SK-N-SH treated with all-trans-retinoic acid at 6 μM for 48 hours (cell line): Measurements from ENCODE around the gene HOXA4.

Experiments
- ATAC-seq: fragments of 200-7000 bp; cut with Tn5 transposase; 3 replicates; pipeline ENCODE4 v1.9.1; 2020; ENCODE audit warnings: mild to moderate bottlenecking, moderate library complexity
- ARNTL ChIP-seq: fragments of 450-650 bp; formaldehyde crosslinking; IDR thresholded peaks from 2 replicates; pipeline ENCODE4 v1.5.0; 2020; ENCODE audit warnings: low read depth, mild to moderate bottlenecking, moderate library complexity, borderline replicate concordance
- BACH2 ChIP-seq: fragments of 250-450 bp; sonication (Bioruptor Pico); IDR thresholded peaks from 2 replicates; pipeline ENCODE4 v1.9.0; 2021; ENCODE audit warnings: mild to moderate bottlenecking, borderline replicate concordance
- CREB5 ChIP-seq: fragments of 250-450 bp; sonication (Bioruptor Pico); IDR thresholded peaks from 2 replicates; pipeline ENCODE4 v1.5.1; 2020; ENCODE audit warnings: low read depth, mild to moderate bottlenecking, moderate library complexity
- CSDC2 ChIP-seq: fragments of 250-450 bp; sonication (Bioruptor Pico); IDR thresholded peaks from 2 replicates; pipeline ENCODE4 v1.5.0; 2020; ENCODE audit warnings: mild to moderate bottlenecking, moderate library complexity
- CSRNP3 ChIP-seq: fragments of 250-450 bp; sonication (Bioruptor Pico); IDR thresholded peaks from 2 replicates; pipeline ENCODE4 v1.5.1; 2021; ENCODE audit warnings: mild to moderate bottlenecking, moderate library complexity
- ESRRG ChIP-seq: fragments of 250-450 bp; sonication (Bioruptor Pico); IDR thresholded peaks from 2 replicates; pipeline ENCODE4 v1.6.1; 2021; ENCODE audit warnings: mild to moderate bottlenecking
- GLIS3 ChIP-seq: fragments of 250-450 bp; sonication (Bioruptor Pico); IDR thresholded peaks from 2 replicates; pipeline ENCODE4 v1.5.0; 2020; ENCODE audit warnings: mild to moderate bottlenecking, moderate library complexity
- ISL1 ChIP-seq: fragments of 250-450 bp; sonication (Bioruptor Pico); IDR thresholded peaks from 2 replicates; pipeline ENCODE4 v2.1.2; 2022; ENCODE audit warnings: mild to moderate bottlenecking, moderate library complexity
- OSR1 ChIP-seq: fragments of 250-450 bp; sonication (Bioruptor Pico); IDR thresholded peaks from 2 replicates; pipeline ENCODE4 v1.8.0; 2022; ENCODE audit warnings: moderate library complexity, mild to moderate bottlenecking, inconsistent platforms
- PATZ1 ChIP-seq: fragments of 250-450 bp; sonication (Bioruptor Pico); IDR thresholded peaks from 2 replicates; pipeline ENCODE4 v1.8.0; 2020; ENCODE audit warnings: mild to moderate bottlenecking, moderate library complexity, borderline replicate concordance
- POU6F1 ChIP-seq: fragments of 250-450 bp; sonication (Bioruptor Pico); IDR thresholded peaks from 2 replicates; pipeline ENCODE4 v1.8.0; 2021; ENCODE audit warnings: low read depth, mild to moderate bottlenecking, moderate library complexity, borderline replicate concordance
- RARB ChIP-seq: fragments of 250-450 bp; sonication (Bioruptor Pico); IDR thresholded peaks from 2 replicates; pipeline ENCODE4 v1.8.0; 2021; ENCODE audit warnings: mild to moderate bottlenecking, moderate library complexity
- SNAI2 ChIP-seq: fragments of 250-450 bp; sonication (Bioruptor Pico); IDR thresholded peaks from 2 replicates; pipeline ENCODE4 v1.5.0; 2020; ENCODE audit warnings: mild to moderate bottlenecking, moderate library complexity
- TCF4 ChIP-seq: fragments of 250-450 bp; sonication (Bioruptor Pico); IDR thresholded peaks from 2 replicates; pipeline ENCODE4 v1.8.0; 2021; ENCODE audit warnings: mild to moderate bottlenecking, moderate library complexity, borderline replicate concordance
- TOX ChIP-seq: fragments of 250-450 bp; sonication (Bioruptor Pico); IDR thresholded peaks from 2 replicates; pipeline ENCODE4 v1.8.0; 2021; ENCODE audit warnings: mild to moderate bottlenecking, moderate library complexity, borderline replicate concordance
- TSHZ2 ChIP-seq: fragments of 250-450 bp; sonication (Bioruptor Pico); IDR thresholded peaks from 2 replicates; pipeline ENCODE4 v1.5.0; 2020; ENCODE audit warnings: mild to moderate bottlenecking, moderate library complexity
- ZC3H10 ChIP-seq: fragments of 250-450 bp; sonication (Bioruptor Pico); IDR thresholded peaks from 2 replicates; pipeline ENCODE4 v1.5.1; 2021; ENCODE audit warnings: mild to moderate bottlenecking, moderate library complexity
- ZFP3 ChIP-seq: fragments of 250-450 bp; sonication (Bioruptor Pico); IDR thresholded peaks from 2 replicates; pipeline ENCODE4 v1.5.0; 2020; ENCODE audit warnings: mild to moderate bottlenecking, moderate library complexity
- ZFP30 ChIP-seq: fragments of 450-650 bp; formaldehyde crosslinking; IDR thresholded peaks from 2 replicates; pipeline ENCODE4 v1.5.0; 2022; ENCODE audit warnings: mild to moderate bottlenecking, moderate library complexity
- ZNF565 ChIP-seq: fragments of 450-650 bp; formaldehyde crosslinking; conservative IDR thresholded peaks from 2 replicates; pipeline ENCODE4 v1.5.0; 2020; ENCODE audit warnings: low read depth, mild to moderate bottlenecking, moderate library complexity
- ZNF70 ChIP-seq: fragments of 450-650 bp; formaldehyde crosslinking; IDR thresholded peaks from 2 replicates; pipeline ENCODE4 v1.5.0; 2020; ENCODE audit warnings: mild to moderate bottlenecking, moderate library complexity
- ZNF8 ChIP-seq: fragments of 450-650 bp; formaldehyde crosslinking; IDR thresholded peaks from 2 replicates; pipeline ENCODE4 v1.5.0; 2020; ENCODE audit warnings: mild to moderate bottlenecking, moderate library complexity

The HOXA4 gene

GRCh38 chr7:27156508-27156898 lies 25.9 kb upstream of the HOXA4 start, which contains the start of gene HOXA7:
HOXA7 (minus strand) TSS chr7:27156675; CDS start chr7:27156545, 130 bp downstream.
- no peak for TF ChIP-seq ZNF8 (CRISPR knock-in tag)
- TF ChIP-seq BACH2 (CRISPR knock-in tag), result no peak
- TF ChIP-seq SNAI2 (CRISPR knock-in tag), result no peak
- no peak for ATAC-seq

- no peak for ATAC-seq
- TF ChIP-seq BACH2 (CRISPR knock-in tag) (no peak), ARNTL (CRISPR knock-in tag) (no peak), SNAI2 (CRISPR knock-in tag) (no peak), POU6F1 (CRISPR knock-in tag) (no peak), ZNF70 (CRISPR knock-in tag) (no peak), TCF4 (no peak), RARB (no peak), OSR1 (CRISPR knock-in tag) (no peak), CSDC2 (CRISPR knock-in tag) (no peak), GLIS3 (CRISPR knock-in tag) (no peak), ZFP3 (CRISPR knock-in tag) (no peak), ZNF8 (CRISPR knock-in tag) (no peak), CREB5 (no peak), ZFP30 (CRISPR knock-in tag) (no peak), PATZ1 (no peak), ESRRG (CRISPR knock-in tag) (no peak)
Observed at GRCh38 chr7:27155816-27156507, 25.4 kb upstream of the HOXA4 start.

GRCh38 chr7:27154901-27155815 lies 24.6 kb upstream of the HOXA4 start:
- no peak for TF ChIP-seq ARNTL (CRISPR knock-in tag)
- TF ChIP-seq OSR1 (CRISPR knock-in tag), result no peak
- no peak for TF ChIP-seq ZC3H10
- no peak for TF ChIP-seq ZFP30 (CRISPR knock-in tag)
- TF ChIP-seq BACH2 (CRISPR knock-in tag), result no peak
- TF ChIP-seq TOX (CRISPR knock-in tag), result no peak
- no peak for TF ChIP-seq CSDC2 (CRISPR knock-in tag)
- TF ChIP-seq ISL1 (CRISPR knock-in tag), result no peak
- no peak for TF ChIP-seq TCF4
- TF ChIP-seq GLIS3 (CRISPR knock-in tag), result no peak
- no peak for TF ChIP-seq CSRNP3 (CRISPR knock-in tag)
- TF ChIP-seq RARB, result no peak
- TF ChIP-seq TSHZ2 (CRISPR knock-in tag), result no peak
- TF ChIP-seq ZNF8 (CRISPR knock-in tag), result no peak
- TF ChIP-seq ZNF565, result no peak
- no peak for TF ChIP-seq POU6F1 (CRISPR knock-in tag)
- TF ChIP-seq PATZ1, result no peak
- TF ChIP-seq ZNF70 (CRISPR knock-in tag), result no peak
- ATAC-seq, result no peak
